ENCODE data around the gene FECH. TPM values are rescaled to one million over a fixed set of nuclear protein-coding genes. Genes with fewer than 3 reads are reported as not detected.

The FECH gene
- total and polyA plus RNA-seq, 9 of the 15 experiments (the other 6 are each of a cell fraction or from before 2014, with no cell fraction given), result 19.8 to 170 (median 56.8) TPM

- no peak for TF ChIP-seq STAG1 (CRISPR knock-in tag; IDR thresholded peaks at IDR 0.05; ENCODE audit: borderline replicate concordance)
- TF ChIP-seq TCF7L2 (IDR thresholded peaks at IDR 0.05; ENCODE audit: low read depth, low read length), result no peak
- no peak for TF ChIP-seq NCOA4 (IDR thresholded peaks at IDR 0.05; ENCODE audit: partially characterized antibody)
- TF ChIP-seq NELFE (IDR thresholded peaks at IDR 0.05; ENCODE audit: insufficient read depth, insufficient read length), result no peak
- TF ChIP-seq ETS1 (conservative IDR thresholded peaks at IDR 0.05; ENCODE audit: control insufficient read depth, low read depth, low read length), result no peak
- TF ChIP-seq RBM22 (IDR thresholded peaks at IDR 0.05; ENCODE audit: low read depth, low read length, poor library complexity, severe bottlenecking), result no peak
- no peak for TF ChIP-seq NCOA6 (IDR thresholded peaks at IDR 0.05)
- TF ChIP-seq PCBP1 (IDR thresholded peaks at IDR 0.05; ENCODE audit: low read depth, low read length, poor library complexity, severe bottlenecking), result no peak
- no peak for TF ChIP-seq MIER1 (IDR thresholded peaks at IDR 0.05; ENCODE audit: low read depth)
- no peak for TF ChIP-seq IRF1 (CRISPR knock-in tag; IDR thresholded peaks at IDR 0.05; ENCODE audit: borderline replicate concordance)
- no peak for TF ChIP-seq CHCHD3 (CRISPR knock-in tag; IDR thresholded peaks at IDR 0.05)
- TF ChIP-seq ZBTB43 (CRISPR knock-in tag; IDR thresholded peaks at IDR 0.05), result no peak
- TF ChIP-seq ARID4B (CRISPR knock-in tag; IDR thresholded peaks at IDR 0.05), result peak; percentile 28; the same call in 1 of the 2 replicates
- no peak for TF ChIP-seq ZNF274 (IDR thresholded peaks at IDR 0.05; ENCODE audit: borderline replicate concordance, low read depth, low read length)
- no peak for TF ChIP-seq XRCC4 (IDR thresholded peaks at IDR 0.05; ENCODE audit: extremely low read depth, insufficient read depth, insufficient read length)
- TF ChIP-seq JUNB (CRISPR knock-in tag; conservative IDR thresholded peaks at IDR 0.05), result no peak
- TF ChIP-seq ZNF780A (CRISPR knock-in tag; IDR thresholded peaks at IDR 0.05), result no peak
- TF ChIP-seq BHLHE40 (IDR thresholded peaks at IDR 0.05; ENCODE audit: low read length), result no peak
- no peak for TF ChIP-seq EP300 (IDR thresholded peaks at IDR 0.05; ENCODE audit: low read length)
- TF ChIP-seq PHB (CRISPR knock-in tag; IDR thresholded peaks at IDR 0.05), result no peak
- TF ChIP-seq PRMT5 (CRISPR knock-in tag; IDR thresholded peaks at IDR 0.05), result no peak
- no peak for TF ChIP-seq BCOR (IDR thresholded peaks at IDR 0.05)
- no peak for TF ChIP-seq ZNF717 (CRISPR knock-in tag; IDR thresholded peaks at IDR 0.05)
Observed at GRCh38 chr18:57586251-57587049, at the start of gene FECH (continued).
